HG02571 (cell line): ENCODE results near the gene SYTL3.
A peak's percentile ranks its signal among the peaks of the same experiment; 100 is the strongest.

ENCODE experiments used
- ATAC-seq: cut with Tn5 transposase; IDR thresholded peaks from one replicate; pipeline ENCODE4 v1.9.1; 2021; ENCODE audit warnings: mild to moderate bottlenecking, moderate library complexity; ENCODE audit not compliant: unreplicated experiment

SYTL3 gene

DNA sequence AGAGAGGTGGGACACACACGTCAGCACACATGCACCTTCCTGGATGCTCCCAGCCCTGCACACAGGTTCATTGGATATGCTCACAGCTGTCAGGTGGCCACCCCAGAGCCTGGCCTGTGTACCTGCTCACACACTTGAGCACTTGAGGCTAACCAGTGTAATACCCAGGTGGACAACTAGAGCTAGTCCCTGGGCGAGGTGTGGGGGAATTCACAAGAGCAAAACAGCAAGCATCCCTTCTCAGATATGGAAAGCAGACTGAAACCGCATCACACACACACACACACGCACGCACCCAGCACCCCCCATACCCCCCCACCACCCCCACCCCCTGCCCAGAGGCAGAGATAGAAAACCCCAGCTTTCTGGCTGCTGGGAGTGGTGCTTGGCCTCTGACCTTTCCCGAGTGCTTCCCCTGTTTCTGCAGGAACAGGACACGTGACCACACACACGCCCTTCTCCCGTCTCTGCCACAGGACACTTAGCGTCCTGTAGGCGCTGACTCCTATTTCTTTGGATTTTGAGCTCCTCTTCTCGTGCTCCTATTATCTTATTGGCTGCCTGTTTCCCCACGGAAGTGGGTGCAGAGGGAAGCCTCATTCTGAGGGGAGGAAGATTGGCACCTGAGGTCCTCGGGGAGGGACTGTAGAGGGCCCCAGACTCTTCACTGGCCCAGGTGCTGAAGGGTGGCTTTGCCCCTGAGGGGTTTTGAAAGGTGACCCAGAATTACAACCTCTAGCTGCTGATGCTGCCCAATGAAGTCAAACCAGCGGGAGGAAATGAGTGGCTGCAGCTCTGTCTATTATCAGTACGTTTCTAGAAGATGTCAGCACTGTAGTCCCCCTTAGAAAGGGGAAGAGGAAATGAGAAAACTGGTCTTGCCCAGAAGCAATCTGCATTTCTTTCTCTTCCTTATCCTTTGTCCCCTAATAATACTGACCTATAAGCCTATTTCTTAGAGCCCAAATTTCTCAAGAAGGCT, 65.8 kb downstream of the SYTL3 start:
- peak; percentile 49 for ATAC-seq

- ATAC-seq = peak; percentile 56
These were observed 67.8 kb downstream of the SYTL3 start for GRCh38 chr6:158717341-158718330.

DNA sequence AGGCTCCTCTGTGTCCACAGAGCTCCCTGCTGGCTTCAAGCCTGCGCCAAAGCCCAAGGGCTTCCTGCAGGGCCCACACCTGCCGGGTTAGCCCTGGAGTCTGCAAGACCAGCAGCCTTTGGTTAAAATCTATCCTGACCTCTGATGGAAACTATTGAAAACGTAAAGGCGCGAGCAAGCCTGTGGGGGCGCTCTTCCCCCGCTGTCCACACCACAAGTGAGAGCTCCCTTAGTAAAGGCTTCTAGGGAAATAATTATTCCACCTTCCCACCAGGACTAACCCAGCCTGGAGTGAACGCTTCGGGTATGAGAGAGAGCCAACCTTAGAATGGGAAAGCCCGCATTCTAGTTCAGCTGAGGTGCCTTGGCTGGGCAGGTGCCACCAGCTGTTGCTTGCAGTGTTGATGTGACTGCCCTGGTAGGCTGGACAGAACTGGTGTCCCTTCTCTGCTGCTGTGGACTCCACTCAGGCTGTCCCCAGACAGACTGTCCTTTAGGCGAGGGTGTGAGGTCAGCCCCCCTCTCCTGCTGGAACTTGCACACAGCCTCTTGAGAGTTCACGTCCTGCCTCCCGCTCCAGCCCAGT, 68.7 kb downstream of the SYTL3 start:
- ATAC-seq = no peak

DNA sequence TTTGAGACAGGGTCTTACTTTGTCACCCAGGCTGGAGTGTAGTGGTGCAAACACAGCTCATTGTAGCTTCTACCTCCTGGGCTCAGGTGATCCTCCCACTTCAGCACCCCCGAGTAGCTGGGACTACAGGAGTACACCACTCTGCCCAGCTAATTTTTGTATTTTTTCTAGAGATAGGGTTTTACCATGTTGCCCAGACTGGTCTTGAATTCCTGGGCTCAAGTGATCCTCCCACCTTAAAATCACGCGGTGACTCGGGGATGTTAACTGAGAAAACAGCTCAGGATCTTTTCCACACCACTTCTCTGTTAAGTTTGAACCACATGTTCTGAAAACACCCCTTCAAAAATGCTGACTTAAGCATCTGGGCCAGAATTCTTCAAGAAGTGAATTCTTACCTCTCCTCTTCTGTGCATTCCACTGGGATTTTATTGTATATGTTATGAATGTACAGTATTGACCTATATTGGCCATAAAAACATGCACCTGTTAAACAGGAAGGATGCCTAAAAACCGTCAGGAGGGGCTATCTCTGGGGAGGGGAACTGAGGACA, 72.4 kb downstream of the SYTL3 start:
- ATAC-seq = no peak

DNA sequence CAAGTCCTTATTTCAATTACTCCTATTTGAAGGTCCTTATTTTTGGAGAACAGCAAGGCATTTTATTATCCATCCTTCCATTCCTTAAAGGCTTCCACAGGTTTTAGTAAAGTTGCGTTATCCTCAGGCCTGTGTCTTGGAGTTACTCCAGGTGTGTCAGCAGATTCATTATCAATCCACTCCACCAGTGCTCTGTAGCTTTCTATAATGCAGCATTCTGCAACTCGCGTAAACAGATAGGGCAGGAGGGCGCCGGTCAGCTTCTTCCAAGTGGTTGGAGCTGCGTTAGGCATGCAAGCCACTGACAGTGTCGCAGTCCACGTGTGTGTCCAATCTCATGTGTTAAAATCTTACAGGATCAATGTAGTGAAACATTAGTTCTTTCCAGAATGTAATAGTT, 75.8 kb downstream of the SYTL3 start:
- ATAC-seq = no peak

- no peak for ATAC-seq
These were observed 80.2 kb downstream of the SYTL3 start for GRCh38 chr6:158729906-158730540.

DNA sequence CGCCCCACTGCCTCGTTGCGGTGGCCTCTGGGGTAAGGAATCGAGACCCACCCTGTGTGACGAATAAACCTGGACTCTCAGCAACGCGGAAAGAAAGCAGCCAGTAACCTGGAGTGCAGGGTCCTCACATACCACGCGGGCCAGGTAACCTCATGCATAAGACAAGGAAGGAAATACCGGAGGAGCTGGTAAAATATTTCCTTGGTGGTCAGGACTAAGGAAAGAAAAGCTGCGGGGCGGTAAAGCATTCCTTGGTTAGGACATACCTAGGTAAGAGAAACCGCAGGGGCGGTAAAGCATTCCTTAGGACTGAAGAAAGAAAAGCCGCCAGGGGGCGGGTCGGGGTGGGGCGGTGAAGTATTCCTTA, 80.7 kb downstream of the SYTL3 start:
- no peak for ATAC-seq

DNA sequence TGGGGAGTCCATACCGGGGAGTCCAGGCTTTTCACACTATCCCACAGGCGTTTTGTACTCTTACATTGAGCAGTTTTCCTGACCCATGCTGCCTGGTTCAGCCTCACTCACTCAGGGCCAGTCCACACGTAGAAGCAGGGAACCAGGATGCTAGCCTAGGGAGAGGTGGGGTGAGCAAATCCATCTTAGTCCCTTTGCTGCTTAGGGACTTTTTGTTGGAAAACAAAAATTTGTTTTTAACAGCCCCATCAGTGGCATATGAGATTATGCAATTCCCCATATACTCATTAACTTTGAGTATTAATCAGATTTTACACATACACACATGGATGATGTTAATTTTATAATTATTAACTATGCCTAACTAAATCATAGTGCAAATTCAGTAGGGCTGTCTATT, 85.2 kb downstream of the SYTL3 start:
- ATAC-seq = no peak

- no peak for ATAC-seq
These were observed 87.3 kb downstream of the SYTL3 start for GRCh38 chr6:158737082-158737709.

- ATAC-seq = no peak
These were observed 88.1 kb downstream of the SYTL3 start for GRCh38 chr6:158737710-158738615.

- ATAC-seq = no peak
These were observed 89.8 kb downstream of the SYTL3 start for GRCh38 chr6:158739673-158740072.

DNA sequence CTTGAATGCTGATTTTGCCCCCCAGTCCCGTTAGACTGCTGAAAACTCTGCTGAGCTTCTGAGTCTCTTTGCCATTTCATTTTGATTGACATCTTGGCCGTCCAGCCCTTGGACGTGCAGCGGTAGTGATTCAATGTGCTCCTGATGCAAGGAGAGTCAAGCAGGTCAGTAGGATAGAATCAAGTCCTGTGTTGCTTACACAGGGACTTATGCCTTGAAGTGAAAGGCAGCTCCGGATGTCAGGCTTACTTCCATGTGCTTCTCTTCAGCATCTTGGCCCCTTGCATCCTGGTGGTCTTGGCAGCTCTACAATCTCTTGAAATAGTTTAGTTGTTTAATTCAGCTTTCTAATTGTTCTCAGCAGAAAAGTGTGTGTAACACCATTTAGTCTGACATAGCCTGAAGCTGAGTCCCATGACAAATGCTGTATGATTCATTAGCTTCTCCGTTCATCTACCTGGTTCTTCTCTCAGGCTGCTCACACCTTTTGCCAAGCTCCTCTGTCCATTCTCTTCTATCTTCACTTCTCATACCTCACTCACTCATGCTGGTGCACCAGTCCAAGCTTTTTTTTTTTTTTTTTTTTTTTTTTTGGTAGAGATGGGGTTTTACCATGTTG, 93.3 kb downstream of the SYTL3 start:
- no peak for ATAC-seq

DNA sequence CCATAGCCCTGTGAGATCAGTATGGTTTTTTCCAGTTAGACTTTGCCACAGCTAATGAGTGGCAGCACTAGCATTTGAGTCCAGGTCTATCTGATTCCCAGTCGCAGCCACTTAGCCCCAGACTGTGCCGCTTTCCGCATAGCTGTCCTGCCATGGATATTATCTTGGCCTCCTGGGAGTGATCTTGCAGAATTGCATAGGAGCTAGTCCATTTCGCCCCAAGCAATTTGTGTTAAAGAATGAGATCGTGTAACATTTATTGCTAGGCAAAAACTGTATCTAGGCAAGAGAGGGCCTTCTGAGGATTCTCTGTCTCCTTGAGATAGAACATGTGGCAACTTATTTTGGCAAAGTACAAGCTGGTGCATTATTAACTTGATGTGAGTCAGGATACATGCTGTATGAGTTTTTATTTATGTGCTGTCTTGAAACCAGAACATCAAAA, 95.2 kb downstream of the SYTL3 start:
- ATAC-seq = no peak

GRCh38 chr6:158751224-158751623, 101.4 kb downstream of the SYTL3 start:
- ATAC-seq = no peak

DNA sequence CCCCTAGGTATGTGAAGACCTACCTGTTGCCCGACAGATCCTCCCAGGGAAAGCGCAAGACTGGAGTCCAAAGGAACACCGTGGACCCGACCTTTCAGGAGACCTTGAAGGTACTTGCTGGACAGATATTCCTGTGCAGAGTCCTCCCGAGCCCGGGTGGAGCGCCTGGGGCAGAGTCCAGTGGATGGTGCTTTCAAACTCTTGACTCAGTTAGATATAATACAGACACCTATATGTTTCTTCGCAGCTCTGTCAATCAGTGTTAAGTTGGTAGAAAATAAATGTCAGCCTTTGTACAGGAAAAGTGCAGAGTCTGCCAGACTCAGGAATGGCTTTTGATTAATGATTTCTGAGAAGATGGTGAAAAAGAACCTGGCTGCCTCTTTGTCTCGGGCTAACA, 102.1 kb downstream of the SYTL3 start:
- ATAC-seq = no peak

DNA sequence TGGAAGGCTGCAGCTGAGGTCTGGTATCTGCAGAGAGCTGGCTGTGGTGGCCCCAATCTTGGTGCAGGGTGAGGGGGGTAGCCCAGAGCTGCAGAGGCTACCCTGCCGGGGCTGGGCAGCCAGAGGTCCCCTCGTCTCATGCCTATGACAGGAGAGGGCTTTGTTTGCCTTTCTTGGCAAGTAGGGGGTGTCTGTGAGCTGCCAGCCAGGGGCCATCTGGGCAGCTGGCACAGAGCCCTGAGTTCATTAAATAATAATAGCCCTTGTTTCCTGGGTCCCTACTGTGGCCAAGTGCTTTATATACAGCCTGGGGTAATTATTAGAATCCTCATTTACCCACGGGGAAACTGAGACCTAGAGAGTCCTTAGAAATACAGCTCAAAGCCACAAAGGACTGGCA, 102.8 kb downstream of the SYTL3 start:
- ATAC-seq = no peak

- no peak for ATAC-seq
These were observed 104.0 kb downstream of the SYTL3 start for GRCh38 chr6:158753811-158754210.

DNA sequence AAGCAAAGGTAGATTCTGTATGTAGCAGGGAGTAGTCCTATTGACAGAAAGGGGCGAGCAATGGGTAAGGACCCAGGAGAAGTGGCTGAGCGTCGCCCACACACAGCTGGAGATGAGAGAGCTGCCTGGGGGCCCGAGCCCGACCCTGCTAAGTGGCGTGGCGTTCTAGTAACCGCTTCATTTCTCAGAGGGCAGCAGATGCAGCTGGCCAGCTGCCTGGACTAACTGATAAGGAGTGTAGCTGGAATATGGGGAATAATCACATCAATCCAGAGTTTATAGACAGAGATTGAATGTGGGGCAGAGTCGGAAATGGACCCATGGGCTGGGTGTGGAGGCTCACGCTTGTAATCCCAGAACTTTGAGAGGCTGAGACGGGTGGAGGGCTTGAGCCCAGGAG, 104.9 kb downstream of the SYTL3 start:
- no peak for ATAC-seq
